DND-41 (cell line): ENCODE data around the gene EIF2B1.

Experiments used
- ATAC-seq: fragments of 200-7000 bp; cut with Tn5 transposase; 3 replicates; pipeline ENCODE4 v1.9.1; 2021; ENCODE audit warnings: low read depth; ENCODE audit not compliant: insufficient read depth
- DNase-seq: peaks from one replicate; pipeline ENCODE4 v3.0.0-alpha.2; 2020
- H2AFZ ChIP-seq: 2 replicates; pipeline ENCODE4 v1.6.0; 2012; ENCODE audit warnings: low read depth, low read length
- H3K27ac ChIP-seq: 2 replicates; pipeline ENCODE4 v1.5.1; 2012; ENCODE audit warnings: low read length, inconsistent platforms
- H3K27me3 ChIP-seq: fragments of 200-600 bp; sonication (generic); 2 replicates; pipeline ENCODE4 v1.6.0; 2012; ENCODE audit warnings: low read length, mild to moderate bottlenecking, inconsistent platforms; ENCODE audit not compliant: insufficient read depth, poor library complexity
- H3K36me3 ChIP-seq: 2 replicates; pipeline ENCODE4 v1.5.1; 2012; ENCODE audit warnings: low read length, inconsistent platforms; ENCODE audit not compliant: insufficient read depth
- H3K4me1 ChIP-seq: 2 replicates; pipeline ENCODE4 v1.5.1; 2012; ENCODE audit warnings: mild to moderate bottlenecking, low read length; ENCODE audit not compliant: insufficient read depth
- H3K4me2 ChIP-seq: 2 replicates; pipeline ENCODE4 v1.6.0; 2012; ENCODE audit warnings: mild to moderate bottlenecking, moderate library complexity, low read length, inconsistent platforms; ENCODE audit not compliant: insufficient read depth
- H3K4me3 ChIP-seq, 2 experiments: fragments of 200-600 bp in 1 of 2; shearing (Covaris generic) in 1 of 2; 2 replicates each; pipeline ENCODE4 v1.5.1; 2012 to 2016; ENCODE audit warnings: inconsistent platforms in 2 of 2, low read length in 2 of 2, mild to moderate bottlenecking in 2 of 2, low read depth in 1 of 2, moderate library complexity in 1 of 2
- H3K79me2 ChIP-seq: 2 replicates; pipeline ENCODE4 v1.6.0; 2012; ENCODE audit warnings: low read length, inconsistent platforms; ENCODE audit not compliant: insufficient read depth
- H3K9ac ChIP-seq: 2 replicates; pipeline ENCODE4 v1.6.0; 2012; ENCODE audit warnings: low read depth, mild to moderate bottlenecking, inconsistent platforms, low read length, moderate library complexity
- H3K9me3 ChIP-seq: 2 replicates; pipeline ENCODE4 v1.5.1; 2012; ENCODE audit warnings: low read length, moderate library complexity, mild to moderate bottlenecking, inconsistent platforms; ENCODE audit not compliant: insufficient read depth, severe bottlenecking
- H4K20me1 ChIP-seq: 2 replicates; pipeline ENCODE4 v1.6.0; 2012; ENCODE audit warnings: low read length; ENCODE audit not compliant: insufficient read depth
- EZH2 ChIP-seq: IDR thresholded peaks from 3 replicates; pipeline ENCODE4 v1.6.1; 2012; ENCODE audit warnings: borderline replicate concordance, low read depth, mild to moderate bottlenecking, moderate library complexity, low read length, inconsistent platforms; ENCODE audit not compliant: severe bottlenecking
- TF ChIP-seq, protein P1 (sequence below): IDR thresholded peaks from 2 replicates; pipeline ENCODE4 v1.5.1; 2012; ENCODE audit warnings: borderline replicate concordance, low read length, moderate library complexity, mild to moderate bottlenecking; ENCODE audit not compliant: poor library complexity, severe bottlenecking; ENCODE audit errors: extremely low read depth

EIF2B1 gene

DNA sequence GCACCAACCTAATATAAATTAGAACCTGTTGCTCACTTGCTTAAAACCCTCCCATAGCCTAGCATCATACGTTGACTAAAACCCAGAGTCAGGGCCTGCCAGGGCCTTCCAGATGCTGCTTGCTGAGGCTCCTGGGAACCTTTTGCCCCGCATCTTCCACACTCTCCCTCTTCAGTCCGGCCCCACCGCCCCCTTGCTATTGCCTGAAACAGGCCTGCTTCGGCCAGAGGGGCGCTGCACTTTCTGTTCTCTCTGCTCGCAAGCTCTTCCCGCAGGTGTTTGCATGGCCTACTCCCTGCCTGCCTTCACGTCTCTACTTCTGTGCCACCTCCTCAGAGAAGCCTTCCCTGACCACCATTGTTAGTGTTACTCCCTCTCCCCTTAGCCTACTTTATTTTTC lies 23.7 kb upstream of the EIF2B1 start:
- H3K79me2 ChIP-seq, result no peaks in the 10 kb centered on the region
- no peaks in the 10 kb centered on the region for H4K20me1 ChIP-seq
- H3K4me2 ChIP-seq, result no peak overlapping the region
- H3K4me3 ChIP-seq, result no peak overlapping the region
- H3K36me3 ChIP-seq, result peaks cover 63% of the 10 kb centered on the region
- H3K27ac ChIP-seq, result no peak overlapping the region
- no peaks in the 10 kb centered on the region for H3K27me3 ChIP-seq
- TF ChIP-seq, protein P1, sequence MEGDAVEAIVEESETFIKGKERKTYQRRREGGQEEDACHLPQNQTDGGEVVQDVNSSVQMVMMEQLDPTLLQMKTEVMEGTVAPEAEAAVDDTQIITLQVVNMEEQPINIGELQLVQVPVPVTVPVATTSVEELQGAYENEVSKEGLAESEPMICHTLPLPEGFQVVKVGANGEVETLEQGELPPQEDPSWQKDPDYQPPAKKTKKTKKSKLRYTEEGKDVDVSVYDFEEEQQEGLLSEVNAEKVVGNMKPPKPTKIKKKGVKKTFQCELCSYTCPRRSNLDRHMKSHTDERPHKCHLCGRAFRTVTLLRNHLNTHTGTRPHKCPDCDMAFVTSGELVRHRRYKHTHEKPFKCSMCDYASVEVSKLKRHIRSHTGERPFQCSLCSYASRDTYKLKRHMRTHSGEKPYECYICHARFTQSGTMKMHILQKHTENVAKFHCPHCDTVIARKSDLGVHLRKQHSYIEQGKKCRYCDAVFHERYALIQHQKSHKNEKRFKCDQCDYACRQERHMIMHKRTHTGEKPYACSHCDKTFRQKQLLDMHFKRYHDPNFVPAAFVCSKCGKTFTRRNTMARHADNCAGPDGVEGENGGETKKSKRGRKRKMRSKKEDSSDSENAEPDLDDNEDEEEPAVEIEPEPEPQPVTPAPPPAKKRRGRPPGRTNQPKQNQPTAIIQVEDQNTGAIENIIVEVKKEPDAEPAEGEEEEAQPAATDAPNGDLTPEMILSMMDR, result no peak
- no peak for TF ChIP-seq EZH2
- H3K9me3 ChIP-seq, result no peaks in the 10 kb centered on the region
- H3K9ac ChIP-seq, result no peak overlapping the region
- ATAC-seq (no peak), DNase-seq (no peak)
- H3K4me1 ChIP-seq, result no peaks in the 10 kb centered on the region
- H2AFZ ChIP-seq, result no peak overlapping the region

DNA sequence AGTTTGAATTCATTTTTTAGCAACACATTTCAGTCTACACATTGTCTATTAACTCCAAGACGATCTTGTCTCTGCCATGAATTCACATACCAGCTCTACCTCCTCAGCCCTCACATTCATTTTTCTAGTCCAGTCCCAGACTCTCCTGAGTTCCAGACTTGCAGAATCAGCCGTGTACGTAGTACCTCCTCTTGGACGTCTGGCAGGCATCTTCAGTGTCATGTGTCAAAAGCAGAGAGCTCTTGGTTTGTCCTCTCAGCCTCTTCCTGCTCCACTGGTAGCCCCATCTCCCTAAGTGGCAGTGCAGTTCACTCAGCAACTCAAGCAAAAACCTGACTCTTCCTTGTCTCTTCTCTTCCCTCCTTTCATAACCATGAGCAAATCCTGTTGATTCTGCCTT lies 22.9 kb upstream of the EIF2B1 start:
- Histone ChIP-seq H3K4me3 (no peak overlapping the region), H3K4me2 (no peak overlapping the region), H2AFZ (no peak overlapping the region), H3K27me3 (no peaks in the 10 kb centered on the region), H4K20me1 (no peaks in the 10 kb centered on the region), H3K4me1 (no peaks in the 10 kb centered on the region), H3K27ac (no peak overlapping the region), H3K9ac (no peak overlapping the region), H3K9me3 (no peaks in the 10 kb centered on the region), H3K79me2 (no peaks in the 10 kb centered on the region), H3K36me3 (peaks cover 69% of the 10 kb centered on the region)
- TF ChIP-seq, protein P1, result no peak
- TF ChIP-seq EZH2, result no peak
- DNase-seq, result no peak
- no peak for ATAC-seq

DNA sequence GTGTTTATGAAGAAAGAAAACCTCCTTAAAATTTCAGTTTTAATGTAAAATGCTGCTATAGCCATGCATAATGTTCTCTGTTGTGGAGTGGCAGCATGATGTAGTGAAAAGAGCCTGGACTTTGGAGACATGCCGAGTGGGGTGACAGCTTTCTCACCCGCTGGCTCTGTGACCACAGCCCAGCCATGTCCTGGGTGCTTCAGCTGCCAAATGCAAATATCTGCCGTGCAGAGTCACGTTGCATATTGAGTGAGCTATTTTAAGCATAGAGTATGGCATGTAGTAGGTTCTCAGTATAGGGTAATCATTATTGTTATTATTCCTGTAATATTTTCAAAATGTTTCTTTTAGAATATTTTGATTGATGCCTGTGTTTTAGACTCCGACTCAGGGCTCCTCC lies 21.9 kb upstream of the EIF2B1 start:
- no peaks in the 10 kb centered on the region for H3K27me3 ChIP-seq
- no peaks in the 10 kb centered on the region for H3K9me3 ChIP-seq
- no peak overlapping the region for H3K27ac ChIP-seq
- no peak overlapping the region for H3K4me2 ChIP-seq
- DNase-seq (no peak), ATAC-seq (no peak)
- TF ChIP-seq EZH2, result no peak
- TF ChIP-seq, protein P1, result no peak
- H3K4me3 ChIP-seq, result no peak overlapping the region
- no peaks in the 10 kb centered on the region for H4K20me1 ChIP-seq
- no peaks in the 10 kb centered on the region for H3K4me1 ChIP-seq
- peaks cover 72% of the 10 kb centered on the region for H3K36me3 ChIP-seq
- no peak overlapping the region for H2AFZ ChIP-seq
- no peaks in the 10 kb centered on the region for H3K79me2 ChIP-seq
- no peak overlapping the region for H3K9ac ChIP-seq

DNA sequence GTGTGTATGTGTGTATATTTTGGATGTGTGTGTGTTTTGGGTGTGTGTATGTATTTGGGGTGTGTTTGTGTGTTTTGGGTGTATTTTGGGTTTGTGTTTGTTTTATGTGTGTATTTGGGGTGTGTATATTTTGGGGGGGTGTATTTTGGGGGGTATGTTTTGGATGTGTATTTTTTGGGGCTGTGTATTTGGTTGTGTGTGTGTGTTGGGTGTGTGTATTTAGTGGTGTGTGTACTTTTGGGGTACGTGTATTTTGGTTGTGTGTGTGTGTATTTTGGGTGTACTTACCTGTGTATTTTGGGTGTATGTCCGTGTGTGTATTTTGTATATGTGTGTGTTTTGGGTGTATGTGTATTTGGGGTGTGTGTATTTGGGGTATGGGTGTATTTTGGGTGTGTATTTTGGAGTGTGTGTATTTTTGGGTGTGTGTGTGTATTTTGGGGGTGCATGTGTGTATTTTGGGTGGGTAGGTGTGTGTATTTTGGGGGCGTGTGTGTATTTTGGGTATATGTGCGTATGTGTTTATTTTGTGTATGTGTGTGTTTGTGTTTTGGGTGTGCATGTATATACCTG lies 20.7 kb upstream of the EIF2B1 start:
- Histone ChIP-seq H3K27ac (no peak overlapping the region), H3K79me2 (peaks cover 1% of the 10 kb centered on the region; the same call in 1 of the 2 replicates), H2AFZ (no peak overlapping the region), H3K9ac (no peak overlapping the region), H3K4me1 (no peaks in the 10 kb centered on the region), H3K9me3 (no peaks in the 10 kb centered on the region), H3K36me3 (peaks cover 74% of the 10 kb centered on the region), H3K27me3 (no peaks in the 10 kb centered on the region), H3K4me2 (no peak overlapping the region), H3K4me3 (no peak overlapping the region), H4K20me1 (no peaks in the 10 kb centered on the region; the same call in 1 of the 2 replicates)
- no peak for ATAC-seq
- TF ChIP-seq, protein P1, result no peak
- TF ChIP-seq EZH2, result no peak
- no peak for DNase-seq
